HUES64 (cell line): ENCODE results near the gene FOXN1.

Experiments
- H3K27ac ChIP-seq: 2 replicates; pipeline ENCODE4 v1.7.0; 2013; ENCODE audit warnings: low read depth, low read length, inconsistent platforms
- H3K27me3 ChIP-seq: 2 replicates; pipeline ENCODE4 v1.6.1; 2013; ENCODE audit warnings: mild to moderate bottlenecking, low read length; ENCODE audit not compliant: insufficient read depth
- H3K36me3 ChIP-seq: 2 replicates; pipeline ENCODE4 v1.6.1; 2013; ENCODE audit warnings: mild to moderate bottlenecking, low read length; ENCODE audit not compliant: insufficient read depth
- H3K4me1 ChIP-seq: 2 replicates; pipeline ENCODE4 v1.6.1; 2013; ENCODE audit warnings: mild to moderate bottlenecking, low read length, moderate library complexity; ENCODE audit not compliant: insufficient read depth
- H3K4me3 ChIP-seq: 2 replicates; pipeline ENCODE4 v1.5.1; 2013; ENCODE audit warnings: mild to moderate bottlenecking, low read length, moderate library complexity
- H3K9ac ChIP-seq: 2 replicates; pipeline ENCODE4 v1.6.1; 2013; ENCODE audit warnings: mild to moderate bottlenecking, low read depth, low read length
- H3K9me3 ChIP-seq: 2 replicates; pipeline ENCODE4 v1.6.1; 2013; ENCODE audit warnings: low read depth, low read length; ENCODE audit not compliant: insufficient read depth
- WGBS: fragments of 150-250, 120-280 bp; methylation state at CpG from one replicate; pipeline ENCODE4 v1.1.7; 2013; ENCODE audit warnings: missing lambda C conversion rate; 5-methylcytosine and 5-hydroxymethylcytosine counted together

FOXN1 gene

DNA sequence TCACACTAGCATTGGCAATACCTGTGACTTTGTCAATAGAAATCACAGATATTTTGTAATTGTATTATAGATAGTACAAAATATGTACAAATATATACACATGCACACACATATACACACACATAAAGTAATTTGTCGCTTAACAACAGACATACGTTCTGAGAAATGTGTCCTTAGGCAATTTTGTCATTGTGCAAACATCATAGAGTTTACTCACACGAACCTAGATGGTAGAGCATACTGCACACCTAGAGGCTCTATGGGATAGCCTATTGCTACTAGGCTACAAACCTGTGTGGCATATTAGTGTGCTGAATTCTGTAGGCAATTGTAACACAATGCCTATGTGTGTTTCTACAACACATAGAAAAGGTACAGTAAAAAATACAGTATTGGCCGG is 35.3 kb downstream of the FOXN1 start:
- no peak overlapping the region for H3K4me3 ChIP-seq
- H3K9ac ChIP-seq, result no peak overlapping the region
- H3K4me1 ChIP-seq, result peaks cover 10% of the 10 kb centered on the region
- no peak overlapping the region for H3K27ac ChIP-seq
- H3K36me3 ChIP-seq, result no peaks in the 10 kb centered on the region
- no peaks in the 10 kb centered on the region for H3K27me3 ChIP-seq
- WGBS, result 96% methylated on average over 4 of the region's 4 CpGs
- no peaks in the 10 kb centered on the region for H3K9me3 ChIP-seq

DNA sequence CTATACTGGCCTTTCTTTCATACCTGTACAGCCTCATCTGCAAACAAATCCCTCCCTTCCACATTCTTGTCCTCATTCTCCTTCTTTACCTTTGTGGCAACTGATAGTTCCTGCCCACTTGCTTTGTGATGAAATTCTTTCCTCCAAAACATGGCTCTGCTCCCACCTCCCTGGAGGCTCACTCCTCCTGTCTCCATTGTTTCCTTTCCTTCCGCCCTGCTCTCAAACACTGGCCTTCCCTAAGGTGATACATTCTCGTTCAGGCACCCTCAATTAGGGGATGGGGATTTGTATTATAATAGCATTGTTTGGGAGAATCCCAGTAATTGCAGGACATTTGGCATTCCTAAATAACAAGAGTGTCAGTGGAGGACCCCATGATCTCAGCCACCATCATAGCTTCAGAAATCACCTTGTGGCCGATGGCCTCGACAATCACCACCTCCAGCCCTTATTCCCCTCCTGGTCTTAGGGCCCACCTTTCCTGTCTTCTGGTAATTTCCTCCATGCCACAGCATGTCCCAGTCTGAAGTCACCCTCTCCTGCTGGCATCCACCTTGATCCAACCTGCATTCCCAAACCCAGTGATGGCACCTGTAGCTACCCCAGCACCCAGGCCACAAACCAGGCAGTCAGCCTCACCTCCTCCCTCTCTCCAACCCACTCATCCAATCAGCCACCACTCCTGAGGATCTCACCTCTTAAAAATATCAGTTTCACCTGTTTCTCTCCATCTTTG is 38.4 kb downstream of the FOXN1 start:
- H3K4me1 ChIP-seq, result peaks cover 10% of the 10 kb centered on the region
- H3K9ac ChIP-seq, result no peak overlapping the region
- H3K27ac ChIP-seq, result peak overlapping the region; percentile 28; the same call in 1 of the 2 replicates
- no peaks in the 10 kb centered on the region for H3K27me3 ChIP-seq
- H3K9me3 ChIP-seq, result no peaks in the 10 kb centered on the region
- WGBS, result 72% methylated on average over 4 of the region's 4 CpGs
- peaks cover 12% of the 10 kb centered on the region for H3K36me3 ChIP-seq
- H3K4me3 ChIP-seq, result no peak overlapping the region

DNA sequence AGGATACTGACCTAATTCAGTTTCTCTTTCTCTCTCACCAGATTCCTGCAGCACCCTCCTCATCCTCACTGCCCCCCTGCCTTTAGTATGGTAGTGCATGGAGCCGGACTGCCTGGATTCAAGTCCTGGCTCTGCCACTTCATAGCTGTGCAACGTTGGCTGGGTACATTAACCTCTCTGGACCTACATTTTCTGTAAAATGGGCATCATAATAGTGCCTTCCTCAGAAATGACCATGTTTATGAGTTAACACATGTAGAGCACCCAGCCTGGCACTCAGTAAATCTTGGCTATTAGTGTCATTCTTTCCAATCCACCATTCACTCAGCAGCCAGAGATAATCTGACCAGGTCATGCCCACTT is 39.0 kb downstream of the FOXN1 start:
- peaks cover 10% of the 10 kb centered on the region for H3K4me1 ChIP-seq
- H3K27ac ChIP-seq, result no peak overlapping the region; the same call in 1 of the 2 replicates
- H3K9me3 ChIP-seq, result no peaks in the 10 kb centered on the region
- H3K36me3 ChIP-seq, result peaks cover 12% of the 10 kb centered on the region
- H3K4me3 ChIP-seq, result no peak overlapping the region
- WGBS, result 95% methylated on average over 2 of the region's 2 CpGs
- no peaks in the 10 kb centered on the region for H3K27me3 ChIP-seq
- H3K9ac ChIP-seq, result no peak overlapping the region

DNA sequence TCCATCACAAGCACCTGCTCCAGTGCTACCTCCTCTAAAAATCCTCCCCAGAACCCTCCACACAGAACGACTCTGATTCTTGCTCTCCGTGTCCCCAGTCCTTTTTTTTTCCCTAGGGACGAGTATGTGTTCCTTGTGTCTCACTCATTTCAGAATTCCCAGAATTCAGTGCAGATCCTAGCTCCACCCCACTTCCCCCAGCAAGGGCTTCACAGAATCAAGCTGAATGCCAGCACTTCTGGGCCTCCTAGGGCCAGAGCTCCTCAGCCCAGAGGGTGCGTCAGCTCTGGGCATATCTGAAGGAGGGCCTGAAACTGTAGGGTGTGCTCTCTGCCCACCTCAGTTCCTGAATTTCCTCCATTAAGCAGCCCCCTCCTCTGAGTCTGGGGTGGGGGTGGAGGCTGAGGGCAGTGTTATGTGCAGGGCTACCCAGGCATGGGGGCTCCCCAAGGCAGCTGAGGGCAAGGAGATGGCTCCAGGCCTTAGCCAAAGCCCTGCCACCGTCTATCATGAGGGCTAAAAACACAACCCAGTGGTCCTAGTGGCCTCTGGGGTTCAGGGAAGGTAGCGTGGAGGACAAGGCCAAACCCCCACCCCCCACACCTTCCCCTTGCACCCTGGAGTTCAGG is 39.8 kb downstream of the FOXN1 start:
- H3K9me3 ChIP-seq, result no peaks in the 10 kb centered on the region
- H3K4me1 ChIP-seq, result peaks cover 10% of the 10 kb centered on the region
- H3K9ac ChIP-seq, result no peak overlapping the region
- no peak overlapping the region for H3K27ac ChIP-seq
- peaks cover 12% of the 10 kb centered on the region for H3K36me3 ChIP-seq
- H3K4me3 ChIP-seq, result no peak overlapping the region
- H3K27me3 ChIP-seq, result no peaks in the 10 kb centered on the region
- 81% methylated on average over 6 of the region's 6 CpGs for WGBS

DNA sequence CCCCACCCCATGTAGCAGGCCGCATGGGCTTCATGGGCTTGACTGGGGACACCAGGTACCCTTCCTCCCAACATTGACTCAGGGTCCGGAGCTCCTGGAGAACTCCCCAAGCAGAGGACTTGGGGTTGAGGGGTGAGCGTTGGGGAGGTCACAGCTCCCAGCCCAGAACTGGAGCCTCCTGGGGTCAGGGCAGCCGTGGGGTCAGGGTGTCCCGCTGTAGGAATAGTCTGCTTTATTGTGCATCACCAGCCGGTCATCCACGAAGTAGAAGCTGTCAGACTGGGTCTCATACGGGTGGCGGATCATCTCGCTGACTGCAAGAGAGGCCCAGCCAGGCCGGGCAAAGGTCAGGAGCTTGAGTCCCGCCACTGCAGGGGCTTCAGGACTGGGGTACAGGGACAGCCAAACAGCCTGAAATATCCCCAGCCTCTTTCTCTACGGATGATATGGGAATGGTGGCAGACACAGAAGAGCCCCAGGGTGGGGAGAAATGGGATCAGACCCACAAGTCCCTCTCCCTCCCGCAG is 41.0 kb downstream of the FOXN1 start:
- Histone ChIP-seq H3K9me3 (no peaks in the 10 kb centered on the region), H3K27me3 (no peaks in the 10 kb centered on the region), H3K27ac (no peak overlapping the region), H3K9ac (no peak overlapping the region), H3K4me3 (no peak overlapping the region), H3K4me1 (peaks cover 10% of the 10 kb centered on the region), H3K36me3 (peaks cover 12% of the 10 kb centered on the region)
- WGBS, result 95% methylated on average over 13 of the region's 14 CpGs

DNA sequence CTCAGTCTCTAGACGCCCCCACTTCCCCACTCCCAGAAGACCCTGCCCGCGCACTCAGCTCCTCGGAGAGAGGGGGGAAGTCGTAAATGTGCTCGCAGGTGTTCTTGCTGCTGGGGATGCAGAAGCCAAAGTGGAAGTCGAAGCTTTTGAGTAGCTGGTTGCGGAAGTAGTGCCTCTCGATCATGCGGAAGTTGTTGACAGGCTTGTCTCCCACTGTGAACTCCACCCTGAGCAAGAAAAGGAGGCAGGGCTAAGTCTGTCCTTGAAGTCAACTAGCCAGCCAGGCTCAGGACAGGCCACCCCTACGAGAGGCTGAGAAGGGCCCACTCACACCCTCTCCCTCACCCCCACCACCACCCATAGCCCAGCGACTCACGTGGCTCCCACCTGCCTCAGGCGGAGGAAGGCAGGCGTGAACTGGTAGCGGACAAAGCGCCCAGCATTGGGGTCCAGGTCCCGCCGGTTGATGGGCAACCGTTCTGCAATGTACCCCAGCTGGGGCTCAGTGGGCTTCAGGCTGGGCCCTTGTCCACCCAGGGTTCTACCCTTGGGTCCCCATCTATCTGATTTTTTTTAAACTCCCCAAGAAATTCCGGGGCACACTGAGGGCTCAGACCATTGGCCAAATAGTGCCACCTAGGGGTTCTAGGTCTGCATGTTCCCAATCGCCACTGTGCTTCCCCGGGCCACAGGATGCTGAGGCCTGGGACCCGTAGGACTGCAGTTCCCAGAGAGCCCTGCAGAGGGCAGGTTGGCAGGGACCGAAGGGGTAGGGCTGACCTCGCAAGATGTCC is 41.7 kb downstream of the FOXN1 start:
- WGBS, result 68% methylated on average over 26 of the region's 26 CpGs

DNA sequence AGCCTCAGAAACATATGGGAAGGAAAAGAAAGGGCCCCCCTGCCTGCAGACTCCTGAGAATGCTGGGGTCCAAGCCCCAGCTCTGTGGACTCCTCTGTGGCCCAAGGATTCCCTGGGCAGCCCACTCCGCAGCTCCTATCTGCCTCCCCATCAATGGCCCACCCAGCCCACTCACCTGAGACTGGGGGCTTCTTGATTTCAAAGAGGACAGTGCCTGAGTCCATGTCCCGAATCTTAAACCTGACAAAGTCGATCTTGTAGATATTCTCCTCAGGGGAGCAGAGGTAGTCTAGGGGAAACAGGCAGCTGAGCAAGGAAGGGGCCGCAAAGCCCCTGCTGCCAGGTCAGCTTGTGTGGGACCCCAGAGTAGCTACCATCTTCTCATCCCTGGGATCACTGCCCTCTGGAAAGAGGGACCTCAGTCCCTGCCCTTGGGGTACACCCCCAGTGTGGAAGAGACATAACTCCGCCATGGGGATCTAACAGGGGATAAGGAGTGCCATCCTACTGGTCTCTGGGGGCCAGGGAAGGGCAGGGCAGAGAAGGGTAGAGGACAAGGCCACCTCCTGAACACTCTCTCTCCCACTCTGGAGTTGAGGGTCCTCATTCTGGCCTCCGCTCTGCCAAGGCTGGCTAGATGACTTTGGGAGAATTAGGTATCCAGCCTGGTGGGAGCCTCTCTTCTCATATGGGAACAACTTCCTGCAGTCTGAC is 42.4 kb downstream of the FOXN1 start:
- Histone ChIP-seq H3K27me3 (no peaks in the 10 kb centered on the region), H3K9ac (no peak overlapping the region), H3K27ac (no peak overlapping the region), H3K36me3 (peaks cover 15% of the 10 kb centered on the region), H3K4me3 (no peak overlapping the region), H3K9me3 (no peaks in the 10 kb centered on the region), H3K4me1 (peaks cover 16% of the 10 kb centered on the region)
- WGBS, result 91% methylated on average over 6 of the region's 6 CpGs

More for the DNA sequence above, 41.7 kb downstream of the FOXN1 start:
- no peaks in the 10 kb centered on the region for H3K9me3 ChIP-seq
- peaks cover 12% of the 10 kb centered on the region for H3K4me1 ChIP-seq
- H3K36me3 ChIP-seq, result peaks cover 12% of the 10 kb centered on the region
- H3K9ac ChIP-seq, result no peak overlapping the region
- H3K27me3 ChIP-seq, result no peaks in the 10 kb centered on the region
- no peak overlapping the region for H3K27ac ChIP-seq
- no peak overlapping the region for H3K4me3 ChIP-seq

DNA sequence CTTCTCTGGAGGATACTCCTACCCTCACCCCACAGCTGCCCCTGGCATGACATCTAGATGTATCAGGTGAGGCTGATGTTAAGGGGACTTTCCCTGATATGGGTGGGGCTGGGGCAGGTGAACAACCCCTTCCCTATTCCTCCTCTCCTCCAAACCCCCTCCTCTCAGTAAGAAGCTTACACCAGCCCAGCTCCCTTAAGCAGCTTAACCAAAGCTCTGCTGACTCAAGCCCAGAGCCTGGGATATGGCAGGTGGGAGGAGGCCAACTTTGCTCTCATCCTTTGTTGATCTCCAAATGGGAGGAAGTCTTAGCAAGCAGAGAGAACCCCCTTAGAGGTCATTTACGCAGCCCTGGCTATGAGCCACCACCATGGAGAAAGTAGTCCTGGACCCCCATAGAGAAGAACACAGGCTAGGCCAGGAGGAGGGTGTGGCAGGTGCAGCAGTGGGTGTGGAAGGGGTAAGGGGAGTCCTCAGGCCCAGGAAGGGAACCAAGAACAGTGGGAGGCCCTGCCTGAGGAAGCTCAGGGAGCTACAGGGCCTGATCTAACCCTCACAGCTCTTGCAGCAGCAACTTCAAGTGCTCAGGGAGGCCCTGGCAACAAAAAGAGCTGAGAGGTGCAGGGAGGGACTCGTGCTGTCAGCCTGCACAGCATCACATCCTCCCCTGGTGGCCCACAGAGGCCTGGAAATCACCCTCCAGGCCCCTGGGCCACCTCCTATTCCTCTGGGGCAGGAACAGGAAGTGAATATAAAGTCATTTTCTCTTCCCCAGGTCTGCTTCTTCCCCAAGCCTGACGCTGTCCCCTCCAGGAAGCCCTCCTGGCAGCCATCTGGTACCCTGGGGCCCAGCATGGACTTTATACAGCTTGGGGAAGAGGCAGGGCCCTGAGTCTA is 43.3 kb downstream of the FOXN1 start:
- Histone ChIP-seq H3K4me1 (peaks cover 8% of the 10 kb centered on the region; the same call in 1 of the 2 replicates), H3K4me3 (no peak overlapping the region), H3K36me3 (peaks cover 24% of the 10 kb centered on the region), H3K27me3 (no peaks in the 10 kb centered on the region), H3K9ac (no peak overlapping the region), H3K9me3 (no peaks in the 10 kb centered on the region), H3K27ac (no peak overlapping the region)
- 68% methylated on average over 3 of the region's 3 CpGs for WGBS

DNA sequence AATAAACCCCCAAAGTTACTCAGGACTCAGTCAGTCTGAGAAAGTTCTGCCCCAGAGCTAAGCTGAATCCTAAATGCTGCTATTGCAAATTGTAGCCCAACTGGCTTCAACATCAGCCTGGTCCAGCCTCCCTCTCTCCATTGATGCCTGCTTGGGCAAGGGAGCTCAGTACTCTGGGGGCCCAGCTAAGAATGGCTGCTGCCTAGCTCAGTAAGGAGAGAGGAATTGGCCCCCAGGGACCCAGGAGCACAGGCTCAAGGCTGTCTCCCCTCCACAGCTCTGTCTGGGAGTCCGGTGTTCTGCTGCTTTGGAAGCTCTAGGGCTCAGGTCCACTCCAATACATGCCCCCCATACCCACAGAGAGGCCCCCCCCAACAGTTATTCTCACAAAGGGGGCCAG is 44.7 kb downstream of the FOXN1 start:
- Histone ChIP-seq H3K4me1 (peaks cover 6% of the 10 kb centered on the region; the same call in 1 of the 2 replicates), H3K36me3 (peaks cover 36% of the 10 kb centered on the region), H3K27me3 (no peaks in the 10 kb centered on the region), H3K27ac (no peak overlapping the region), H3K4me3 (no peak overlapping the region), H3K9ac (no peak overlapping the region), H3K9me3 (no peaks in the 10 kb centered on the region)
- WGBS, result 90% methylated on average over 1 of the region's 1 CpG
